Choroid plexus epithelial cell (primary cell): ENCODE data around the gene GSAP.

Experiments
- DNase-seq: peaks from one replicate; pipeline ENCODE4 v3.0.0-alpha.2; 2010; ENCODE audit warnings: low read depth
- H3K4me3 ChIP-seq: 2 replicates; pipeline ENCODE4 v1.5.1; 2011; ENCODE audit warnings: low read depth, mild to moderate bottlenecking, control low read depth, low read length, moderate library complexity
- CTCF ChIP-seq: conservative IDR thresholded peaks from 2 replicates; pipeline ENCODE4 v1.5.1; 2011; ENCODE audit warnings: low read depth, mild to moderate bottlenecking, control low read depth, inconsistent platforms, low read length, moderate library complexity

The GSAP gene

GRCh38 chr7:77419102-77419501 is 3.0 kb upstream of the GSAP start:
- no peak overlapping the region for H3K4me3 ChIP-seq
- DNase-seq, result no peak
- TF ChIP-seq CTCF, result no peak

- no peak for TF ChIP-seq CTCF
- no peak overlapping the region for H3K4me3 ChIP-seq
- no peak for DNase-seq
Observed at GRCh38 chr7:77417801-77418200, 1.7 kb upstream of the GSAP start.

- TF ChIP-seq CTCF, result no peak
- no peak for DNase-seq
- peak overlapping the region; percentile 68 for H3K4me3 ChIP-seq
Observed at GRCh38 chr7:77416621-77417371, 647 bp upstream of the GSAP start.

GRCh38 chr7:77415476-77415822 is 700 bp downstream of the GSAP start:
- TF ChIP-seq CTCF, result no peak
- no peak for DNase-seq
- H3K4me3 ChIP-seq, result peak overlapping the region; percentile 68

GRCh38 chr7:77413861-77414424 is 2.2 kb downstream of the GSAP start:
- no peak overlapping the region for H3K4me3 ChIP-seq
- peak; percentile 77 for DNase-seq
- TF ChIP-seq CTCF, result no peak

GRCh38 chr7:77413128-77413527 is 3.0 kb downstream of the GSAP start:
- no peak overlapping the region for H3K4me3 ChIP-seq
- no peak for TF ChIP-seq CTCF
- no peak for DNase-seq
